ENCODE measurements around the gene IQSEC3.
A peak's percentile ranks its signal among the peaks of the same experiment; 100 is the strongest.
"Not testable (repeated sequence)": the region's sequence is repeated elsewhere in the genome, so short reads cannot be mapped to it uniquely, and the experiment has no call there.

Gene IQSEC3

GRCh38 chr12:66428-66781, at the start of gene IQSEC3:
TSS of gene IQSEC3 (plus strand) at chr12:66767. CDS start at chr12:66883, 116 bp downstream.
- H3K4me1 ChIP-seq (ENCODE audit: control insufficient read depth, insufficient read depth, low read length); H3K27ac ChIP-seq (ENCODE audit: low read length); H3K36me3 ChIP-seq (ENCODE audit: control insufficient read depth in 2 of 2, insufficient read depth in 2 of 2, low read length in 2 of 2); H3K4me3 ChIP-seq (ENCODE audit: low read length in 2 of 2); H3K9me3 ChIP-seq (ENCODE audit: control insufficient read depth in 2 of 2, low read length in 2 of 2); H3K9ac ChIP-seq (ENCODE audit: low read length in 2 of 2): not testable (repeated sequence)
- H3K27me3 ChIP-seq (ENCODE audit: control insufficient read depth in 1 of 2, insufficient read depth in 2 of 2, low read length in 2 of 2) = peaks cover 9 to 10% of the 10 kb centered on the region in 2 donors

GRCh38 chr12:17370-18340, 48.9 kb upstream of the IQSEC3 start:
- not testable (repeated sequence) for H3K27me3 ChIP-seq (ENCODE audit: control insufficient read depth in 1 of 2, insufficient read depth in 2 of 2, low read length in 2 of 2); H3K4me3 ChIP-seq (ENCODE audit: low read length in 2 of 2); H3K9me3 ChIP-seq (ENCODE audit: control insufficient read depth in 2 of 2, low read length in 2 of 2); H3K27ac ChIP-seq (ENCODE audit: low read length); H3K9ac ChIP-seq (ENCODE audit: low read length in 2 of 2); H3K4me1 ChIP-seq (ENCODE audit: control insufficient read depth, insufficient read depth, low read length)
- H3K36me3 ChIP-seq (ENCODE audit: control insufficient read depth in 2 of 2, insufficient read depth in 2 of 2, low read length in 2 of 2) = peaks cover 17 to 23% of the 10 kb centered on the region in 2 donors

- H3K36me3 ChIP-seq (ENCODE audit: control insufficient read depth in 2 of 2, insufficient read depth in 2 of 2, low read length in 2 of 2) = peaks cover 17 to 24% of the 10 kb centered on the region in 2 donors
- H3K27ac ChIP-seq (ENCODE audit: low read length); H3K27me3 ChIP-seq (ENCODE audit: control insufficient read depth in 1 of 2, insufficient read depth in 2 of 2, low read length in 2 of 2); H3K9me3 ChIP-seq (ENCODE audit: control insufficient read depth in 2 of 2, low read length in 2 of 2); H3K4me3 ChIP-seq (ENCODE audit: low read length in 2 of 2); H3K4me1 ChIP-seq (ENCODE audit: control insufficient read depth, insufficient read depth, low read length); H3K9ac ChIP-seq (ENCODE audit: low read length in 2 of 2): not testable (repeated sequence)
These were observed 47.6 kb upstream of the IQSEC3 start for GRCh38 chr12:18821-19567.

GRCh38 chr12:19906-20305, 46.7 kb upstream of the IQSEC3 start:
- H3K36me3 ChIP-seq (ENCODE audit: control insufficient read depth in 2 of 2, insufficient read depth in 2 of 2, low read length in 2 of 2) = peaks cover 17 to 24% of the 10 kb centered on the region in 2 donors
- not testable (repeated sequence) for H3K27me3 ChIP-seq (ENCODE audit: control insufficient read depth in 1 of 2, insufficient read depth in 2 of 2, low read length in 2 of 2); H3K27ac ChIP-seq (ENCODE audit: low read length); H3K4me1 ChIP-seq (ENCODE audit: control insufficient read depth, insufficient read depth, low read length); H3K4me3 ChIP-seq (ENCODE audit: low read length in 2 of 2); H3K9me3 ChIP-seq (ENCODE audit: control insufficient read depth in 2 of 2, low read length in 2 of 2); H3K9ac ChIP-seq (ENCODE audit: low read length in 2 of 2)

GRCh38 chr12:20757-21156, 45.8 kb upstream of the IQSEC3 start:
- H3K9me3 ChIP-seq (ENCODE audit: control insufficient read depth in 2 of 2, low read length in 2 of 2) = no peaks in the 10 kb centered on the region
- peaks cover 17 to 24% of the 10 kb centered on the region in 2 donors for H3K36me3 ChIP-seq (ENCODE audit: control insufficient read depth in 2 of 2, insufficient read depth in 2 of 2, low read length in 2 of 2)

GRCh38 chr12:21301-22189, 45.0 kb upstream of the IQSEC3 start:
- H3K4me1 ChIP-seq (ENCODE audit: control insufficient read depth, insufficient read depth, low read length) = peaks cover 8% of the 10 kb centered on the region
- H3K9ac ChIP-seq (ENCODE audit: low read length in 2 of 2) = peak overlapping the region in 1 of 2 donors; percentile 2
- H3K27me3 ChIP-seq (ENCODE audit: control insufficient read depth in 1 of 2, insufficient read depth in 2 of 2, low read length in 2 of 2) = no peaks in the 10 kb centered on the region
- no peaks in the 10 kb centered on the region for H3K9me3 ChIP-seq (ENCODE audit: control insufficient read depth in 2 of 2, low read length in 2 of 2)
- H3K36me3 ChIP-seq (ENCODE audit: control insufficient read depth in 2 of 2, insufficient read depth in 2 of 2, low read length in 2 of 2) = peaks cover 17 to 24% of the 10 kb centered on the region in 2 donors
- H3K4me3 ChIP-seq (ENCODE audit: low read length in 2 of 2) = no peak overlapping the region
- peak overlapping the region; percentile 18 for H3K27ac ChIP-seq (ENCODE audit: low read length)

More at GRCh38 chr12:20757-21156, 45.8 kb upstream of the IQSEC3 start:
- H3K27ac ChIP-seq (ENCODE audit: low read length) = no peak overlapping the region
- H3K4me3 ChIP-seq (ENCODE audit: low read length in 2 of 2) = no peak overlapping the region
- no peaks in the 10 kb centered on the region for H3K27me3 ChIP-seq (ENCODE audit: control insufficient read depth in 1 of 2, insufficient read depth in 2 of 2, low read length in 2 of 2)
- no peak overlapping the region for H3K9ac ChIP-seq (ENCODE audit: low read length in 2 of 2)
- peaks cover 8% of the 10 kb centered on the region for H3K4me1 ChIP-seq (ENCODE audit: control insufficient read depth, insufficient read depth, low read length)

- peak overlapping the region in 1 of 2 donors; percentile 1 for H3K9ac ChIP-seq (ENCODE audit: low read length in 2 of 2)
- peaks cover 17 to 24% of the 10 kb centered on the region in 2 donors for H3K36me3 ChIP-seq (ENCODE audit: control insufficient read depth in 2 of 2, insufficient read depth in 2 of 2, low read length in 2 of 2)
- H3K4me1 ChIP-seq (ENCODE audit: control insufficient read depth, insufficient read depth, low read length) = peaks cover 8% of the 10 kb centered on the region
- H3K4me3 ChIP-seq (ENCODE audit: low read length in 2 of 2) = no peak overlapping the region
- H3K27ac ChIP-seq (ENCODE audit: low read length) = no peak overlapping the region
- H3K27me3 ChIP-seq (ENCODE audit: control insufficient read depth in 1 of 2, insufficient read depth in 2 of 2, low read length in 2 of 2) = no peaks in the 10 kb centered on the region
- no peaks in the 10 kb centered on the region for H3K9me3 ChIP-seq (ENCODE audit: control insufficient read depth in 2 of 2, low read length in 2 of 2)
These were observed 44.4 kb upstream of the IQSEC3 start for GRCh38 chr12:22190-22529.

- H3K27me3 ChIP-seq (ENCODE audit: control insufficient read depth in 1 of 2, insufficient read depth in 2 of 2, low read length in 2 of 2) = no peaks in the 10 kb centered on the region
- no peak overlapping the region for H3K4me3 ChIP-seq (ENCODE audit: low read length in 2 of 2)
- H3K9ac ChIP-seq (ENCODE audit: low read length in 2 of 2) = peak overlapping the region in 1 of 2 donors; percentile 1
- peaks cover 17 to 23% of the 10 kb centered on the region in 2 donors for H3K36me3 ChIP-seq (ENCODE audit: control insufficient read depth in 2 of 2, insufficient read depth in 2 of 2, low read length in 2 of 2)
- no peak overlapping the region for H3K27ac ChIP-seq (ENCODE audit: low read length)
- H3K4me1 ChIP-seq (ENCODE audit: control insufficient read depth, insufficient read depth, low read length) = peaks cover 8% of the 10 kb centered on the region
- no peaks in the 10 kb centered on the region for H3K9me3 ChIP-seq (ENCODE audit: control insufficient read depth in 2 of 2, low read length in 2 of 2)
These were observed 43.9 kb upstream of the IQSEC3 start for GRCh38 chr12:22530-23201.

GRCh38 chr12:27904-28303, 38.7 kb upstream of the IQSEC3 start:
- H3K4me3 ChIP-seq (ENCODE audit: low read length in 2 of 2); H3K9ac ChIP-seq (ENCODE audit: low read length in 2 of 2); H3K27ac ChIP-seq (ENCODE audit: low read length); H3K4me1 ChIP-seq (ENCODE audit: control insufficient read depth, insufficient read depth, low read length); H3K9me3 ChIP-seq (ENCODE audit: control insufficient read depth in 2 of 2, low read length in 2 of 2); H3K27me3 ChIP-seq (ENCODE audit: control insufficient read depth in 1 of 2, insufficient read depth in 2 of 2, low read length in 2 of 2); H3K36me3 ChIP-seq (ENCODE audit: control insufficient read depth in 2 of 2, insufficient read depth in 2 of 2, low read length in 2 of 2): not testable (repeated sequence)

- H3K27me3 ChIP-seq (ENCODE audit: control insufficient read depth in 1 of 2, insufficient read depth in 2 of 2, low read length in 2 of 2); H3K27ac ChIP-seq (ENCODE audit: low read length); H3K4me3 ChIP-seq (ENCODE audit: low read length in 2 of 2); H3K9ac ChIP-seq (ENCODE audit: low read length in 2 of 2); H3K36me3 ChIP-seq (ENCODE audit: control insufficient read depth in 2 of 2, insufficient read depth in 2 of 2, low read length in 2 of 2); H3K4me1 ChIP-seq (ENCODE audit: control insufficient read depth, insufficient read depth, low read length); H3K9me3 ChIP-seq (ENCODE audit: control insufficient read depth in 2 of 2, low read length in 2 of 2): not testable (repeated sequence)
These were observed 27.8 kb upstream of the IQSEC3 start for GRCh38 chr12:38775-39174.

Data from stomach smooth muscle (tissue), 2 donors.